Osteoblast (primary cell): ENCODE results near the gene OR8J3. TPM values are rescaled to one million over a fixed set of nuclear protein-coding genes. Genes with fewer than 3 reads are reported as not detected.
"Not testable (repeated sequence)": the region's sequence is repeated elsewhere in the genome, so short reads cannot be mapped to it uniquely, and the experiment has no call there.

Source experiments
- DNase-seq: peaks from one replicate; pipeline ENCODE4 v3.0.0; 2011; ENCODE audit warnings: low spot score, mixed read lengths; ENCODE audit not compliant: insufficient read length; ENCODE audit errors: missing footprints
- H2AFZ ChIP-seq: 2 replicates; pipeline ENCODE4 v1.6.0; 2011; ENCODE audit warnings: mild to moderate bottlenecking, low read length
- H3K27ac ChIP-seq: 2 replicates; pipeline ENCODE4 v1.5.1; 2011; ENCODE audit warnings: mild to moderate bottlenecking, low read depth, low read length, moderate library complexity
- H3K27me3 ChIP-seq: 2 replicates; pipeline ENCODE4 v1.6.0; 2012; ENCODE audit warnings: mild to moderate bottlenecking, control low read depth, inconsistent platforms, low read length, moderate library complexity; ENCODE audit not compliant: insufficient read depth
- H3K36me3 ChIP-seq: 2 replicates; pipeline ENCODE4 v1.5.1; 2011; ENCODE audit warnings: mild to moderate bottlenecking, low read length, control low read depth, moderate library complexity; ENCODE audit not compliant: insufficient read depth
- H3K4me1 ChIP-seq: 2 replicates; pipeline ENCODE4 v1.5.1; 2011; ENCODE audit warnings: mild to moderate bottlenecking, low read length, control low read depth, moderate library complexity; ENCODE audit not compliant: insufficient read depth
- H3K4me2 ChIP-seq: 2 replicates; pipeline ENCODE4 v1.6.0; 2011; ENCODE audit warnings: mild to moderate bottlenecking, low read length; ENCODE audit not compliant: insufficient read depth
- H3K4me3 ChIP-seq: fragments of 200-600 bp; sonication (generic); 3 replicates; pipeline ENCODE4 v1.5.1; 2012; ENCODE audit warnings: mild to moderate bottlenecking, low read length, inconsistent platforms; ENCODE audit not compliant: insufficient read depth
- H3K79me2 ChIP-seq: 2 replicates; pipeline ENCODE4 v1.6.0; 2012; ENCODE audit warnings: mild to moderate bottlenecking, low read length, control low read depth, inconsistent platforms; ENCODE audit not compliant: insufficient read depth
- H3K9me3 ChIP-seq: 2 replicates; pipeline ENCODE4 v1.5.1; 2011; ENCODE audit warnings: low read depth, low read length, control low read depth
- H4K20me1 ChIP-seq: 2 replicates; pipeline ENCODE4 v1.6.0; 2012; ENCODE audit warnings: mild to moderate bottlenecking, low read length, control low read depth; ENCODE audit not compliant: insufficient read depth
- total RNA-seq: library from RNA; depleted of rRNA; stranded (reverse); fragments of >200 nt; gene quantifications from 2 replicates; pipeline ENCODE4 v1.2.3, GENCODE V29; 2012
- TF ChIP-seq, protein P1 (sequence below): IDR thresholded peaks from 2 replicates; pipeline ENCODE4 v1.5.1; 2011; ENCODE audit warnings: mild to moderate bottlenecking, low read depth, low read length, moderate library complexity; ENCODE audit errors: extremely low read depth

The OR8J3 gene
- total RNA-seq, 1 donor = not detected

GRCh38 chr11:56151376-56151775 is 11.4 kb upstream of the OR8J3 start:
- Histone ChIP-seq H3K4me1 (no peaks in the 10 kb centered on the region), H2AFZ (no peak overlapping the region), H3K36me3 (no peaks in the 10 kb centered on the region), H3K27ac (no peak overlapping the region), H3K4me3 (no peak overlapping the region), H3K9me3 (no peaks in the 10 kb centered on the region), H4K20me1 (no peaks in the 10 kb centered on the region), H3K27me3 (no peaks in the 10 kb centered on the region), H3K79me2 (no peaks in the 10 kb centered on the region), H3K4me2 (no peak overlapping the region)
- TF ChIP-seq, protein P1, sequence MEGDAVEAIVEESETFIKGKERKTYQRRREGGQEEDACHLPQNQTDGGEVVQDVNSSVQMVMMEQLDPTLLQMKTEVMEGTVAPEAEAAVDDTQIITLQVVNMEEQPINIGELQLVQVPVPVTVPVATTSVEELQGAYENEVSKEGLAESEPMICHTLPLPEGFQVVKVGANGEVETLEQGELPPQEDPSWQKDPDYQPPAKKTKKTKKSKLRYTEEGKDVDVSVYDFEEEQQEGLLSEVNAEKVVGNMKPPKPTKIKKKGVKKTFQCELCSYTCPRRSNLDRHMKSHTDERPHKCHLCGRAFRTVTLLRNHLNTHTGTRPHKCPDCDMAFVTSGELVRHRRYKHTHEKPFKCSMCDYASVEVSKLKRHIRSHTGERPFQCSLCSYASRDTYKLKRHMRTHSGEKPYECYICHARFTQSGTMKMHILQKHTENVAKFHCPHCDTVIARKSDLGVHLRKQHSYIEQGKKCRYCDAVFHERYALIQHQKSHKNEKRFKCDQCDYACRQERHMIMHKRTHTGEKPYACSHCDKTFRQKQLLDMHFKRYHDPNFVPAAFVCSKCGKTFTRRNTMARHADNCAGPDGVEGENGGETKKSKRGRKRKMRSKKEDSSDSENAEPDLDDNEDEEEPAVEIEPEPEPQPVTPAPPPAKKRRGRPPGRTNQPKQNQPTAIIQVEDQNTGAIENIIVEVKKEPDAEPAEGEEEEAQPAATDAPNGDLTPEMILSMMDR = no peak
- DNase-seq = no peak

GRCh38 chr11:56143681-56144080 is 3.7 kb upstream of the OR8J3 start:
- H3K4me3 ChIP-seq = not testable (repeated sequence)

DNA sequence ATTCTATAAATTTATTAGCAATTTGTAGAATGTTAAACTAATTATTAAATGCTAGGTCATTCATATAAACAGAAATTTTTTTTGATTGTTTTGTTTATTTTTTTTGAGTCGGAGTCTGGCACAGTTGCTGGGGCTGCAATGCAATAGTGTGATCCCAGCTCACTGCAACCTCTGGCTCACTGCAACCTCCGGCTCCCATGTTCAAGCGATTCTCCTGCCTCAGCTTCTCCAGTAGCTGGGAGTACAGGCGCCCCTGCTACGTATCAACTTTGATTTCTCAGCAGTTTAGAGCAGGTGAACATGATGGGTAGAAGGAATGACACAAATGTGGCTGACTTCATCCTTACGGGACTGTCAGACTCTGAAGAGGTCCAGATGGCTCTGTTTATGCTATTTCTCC is 17.9 kb downstream of the OR8J3 start, which contains the start of gene OR8H3:
Gene OR8H3 (plus strand): TSS at position 301 of the 400 bp plus-strand sequence. CDS start 0 bp downstream, at position 301.
- no peak within 1 kb of the TSS for H3K27ac ChIP-seq
- H3K9me3 ChIP-seq = no peaks in the 10 kb centered on the region
- TF ChIP-seq, protein P1 = no peak
- H3K79me2 ChIP-seq = no peaks in the 10 kb centered on the region
- H2AFZ ChIP-seq = no peak within 1 kb of the TSS
- no peak for DNase-seq
- H3K4me3 ChIP-seq = no peak within 1 kb of the TSS
- no peaks in the 10 kb centered on the region for H3K27me3 ChIP-seq
- no peak within 1 kb of the TSS for H3K4me2 ChIP-seq
- H3K4me1 ChIP-seq = no peaks in the 10 kb centered on the region
- H3K36me3 ChIP-seq = no peaks in the 10 kb centered on the region
- H4K20me1 ChIP-seq = no peaks in the 10 kb centered on the region

More at GRCh38 chr11:56143681-56144080, 3.7 kb upstream of the OR8J3 start:
- not testable (repeated sequence) for H3K4me1 ChIP-seq, DNase-seq, H2AFZ ChIP-seq, H3K27me3 ChIP-seq, H3K27ac ChIP-seq, H3K36me3 ChIP-seq, H3K79me2 ChIP-seq, H3K9me3 ChIP-seq, H3K4me2 ChIP-seq, H4K20me1 ChIP-seq

DNA sequence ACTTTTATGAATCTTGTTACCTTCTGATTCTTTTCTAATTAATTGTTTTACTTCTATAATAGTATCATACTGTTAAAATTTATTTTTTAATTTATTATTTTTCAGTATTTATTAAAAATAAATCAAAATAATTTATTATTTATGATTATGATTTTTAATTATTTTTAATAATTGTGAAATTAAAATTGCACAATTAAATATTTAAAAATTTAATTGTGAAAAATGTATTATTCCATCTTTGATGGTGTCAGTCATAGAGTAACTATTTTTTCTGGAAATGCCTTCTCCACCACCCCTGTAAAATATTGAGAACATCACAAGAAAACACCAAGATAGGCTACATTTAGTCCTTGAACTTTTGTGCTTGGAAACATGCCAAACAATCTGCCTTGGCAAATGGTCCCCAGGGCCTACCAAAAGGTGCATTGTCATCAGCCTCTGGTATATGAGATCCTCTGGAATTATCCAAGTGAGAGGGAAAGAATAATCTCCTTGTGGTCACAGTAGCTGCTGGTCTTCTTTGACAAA is 36.7 kb downstream of the OR8J3 start, which contains the start of gene OR8H2:
Gene OR8H2 (plus strand): TSS at position 478 of the 528 bp plus-strand sequence. CDS start 1,356 bp downstream, outside the sequence.
- no peak within 1 kb of the TSS for H3K27ac ChIP-seq
- H3K4me3 ChIP-seq = no peak within 1 kb of the TSS
- no peaks in the 10 kb centered on the region for H3K27me3 ChIP-seq
- no peaks in the 10 kb centered on the region for H3K79me2 ChIP-seq
- TF ChIP-seq, protein P1 = no peak
- H3K4me1 ChIP-seq = no peaks in the 10 kb centered on the region
- no peaks in the 10 kb centered on the region for H3K36me3 ChIP-seq
- H3K4me2 ChIP-seq = no peak within 1 kb of the TSS
- H3K9me3 ChIP-seq = no peaks in the 10 kb centered on the region
- no peak for DNase-seq
- H2AFZ ChIP-seq = no peak within 1 kb of the TSS
- no peaks in the 10 kb centered on the region for H4K20me1 ChIP-seq
